ENCODE results near the gene ODAD2.

The ODAD2 gene

GRCh38 chr10:27857616-27858015, 141.3 kb downstream of the ODAD2 start:
- Histone ChIP-seq H3K4me3 (no peak overlapping the region), H3K27ac (no peak overlapping the region)
- no peak for TF ChIP-seq CTCF (IDR thresholded peaks at IDR 0.05)
- DNase-seq (ENCODE audit: low spot score): no peak

- no peak for TF ChIP-seq CTCF (IDR thresholded peaks at IDR 0.05)
- DNase-seq (ENCODE audit: low spot score): no peak
- H3K4me3 ChIP-seq: no peak overlapping the region
- no peak overlapping the region for H3K27ac ChIP-seq
Measured at GRCh38 chr10:27844223-27844622, 154.7 kb downstream of the ODAD2 start.

GRCh38 chr10:27838901-27839300, 160.0 kb downstream of the ODAD2 start:
- H3K4me3 ChIP-seq: peak overlapping the region; percentile 41
- H3K27ac ChIP-seq: peak overlapping the region in 1 of 2 donors; percentile 33
- DNase-seq (ENCODE audit: low spot score): no peak
- TF ChIP-seq CTCF (IDR thresholded peaks at IDR 0.05): no peak

GRCh38 chr10:27838361-27838760, 160.5 kb downstream of the ODAD2 start:
- Histone ChIP-seq H3K27ac (peak overlapping the region in 1 of 2 donors; percentile 33), H3K4me3 (peak overlapping the region; percentile 41)
- DNase-seq (ENCODE audit: low spot score): no peak
- no peak for TF ChIP-seq CTCF (IDR thresholded peaks at IDR 0.05)

- no peak for TF ChIP-seq CTCF (IDR thresholded peaks at IDR 0.05)
- DNase-seq (ENCODE audit: low spot score): no peak
- Histone ChIP-seq H3K27ac (no peak overlapping the region), H3K4me3 (no peak overlapping the region)
Measured at GRCh38 chr10:27834476-27834875, 164.4 kb downstream of the ODAD2 start.

- DNase-seq (ENCODE audit: low spot score): no peak
- no peak overlapping the region for H3K27ac ChIP-seq
- H3K4me3 ChIP-seq: no peak overlapping the region
- no peak for TF ChIP-seq CTCF (IDR thresholded peaks at IDR 0.05)
Measured at GRCh38 chr10:27833792-27834191, 165.1 kb downstream of the ODAD2 start.

GRCh38 chr10:27832826-27833225, 166.1 kb downstream of the ODAD2 start:
- DNase-seq (ENCODE audit: low spot score): no peak
- no peak for TF ChIP-seq CTCF (IDR thresholded peaks at IDR 0.05)
- Histone ChIP-seq H3K4me3 (no peak overlapping the region), H3K27ac (no peak overlapping the region)

All from coronary artery (tissue), 2 donors.